Liver (tissue), 9 donors: ENCODE results near the gene ITIH5. TPM values are rescaled to one million over a fixed set of nuclear protein-coding genes. Genes with fewer than 3 reads are reported as not detected.
"Not testable (repeated sequence)": the region's sequence is repeated elsewhere in the genome, so short reads cannot be mapped to it uniquely, and the experiment has no call there.

Experiments used
- DNase-seq: peaks from one replicate; pipeline ENCODE4 v3.0.0-alpha.2; 2017; ENCODE audit warnings: low spot score
- H3K27ac ChIP-seq, 2 donors: one replicate each; pipeline ENCODE4 v1.7.0; 2013; ENCODE audit warnings: inconsistent platforms in 2 of 2, low read length in 2 of 2, control low read depth in 1 of 2, low read depth in 1 of 2, mild to moderate bottlenecking in 1 of 2
- H3K27me3 ChIP-seq, 4 donors: one replicate each; pipeline versions ENCODE4 v1.6.1 to v1.7.0; 2013; ENCODE audit warnings: low read length in 3 of 4, inconsistent platforms in 1 of 4, mild to moderate bottlenecking in 1 of 4, moderate library complexity in 1 of 4; ENCODE audit not compliant: control insufficient read depth in 4 of 4, insufficient read depth in 4 of 4
- H3K36me3 ChIP-seq, 4 donors: one replicate each; pipeline versions ENCODE4 v1.6.1 to v1.7.0; 2013; ENCODE audit warnings: low read length in 3 of 4, mild to moderate bottlenecking in 3 of 4, low read depth in 1 of 4, moderate library complexity in 1 of 4; ENCODE audit not compliant: control insufficient read depth in 4 of 4, insufficient read depth in 3 of 4
- H3K4me1 ChIP-seq, 4 donors: one replicate each; pipeline versions ENCODE4 v1.6.1 to v1.7.0; 2013; ENCODE audit warnings: low read length in 3 of 4, mild to moderate bottlenecking in 3 of 4, moderate library complexity in 1 of 4; ENCODE audit not compliant: control insufficient read depth in 4 of 4, insufficient read depth in 4 of 4
- H3K4me3 ChIP-seq, 3 donors: one replicate each; pipeline versions ENCODE4 v1.6.1 to v1.7.0; 2013; ENCODE audit warnings: low read length in 3 of 3, control low read depth in 1 of 3, low read depth in 1 of 3, mild to moderate bottlenecking in 1 of 3
- H3K9ac ChIP-seq, 2 donors: one replicate each; pipeline ENCODE4 v1.7.0; 2013; ENCODE audit warnings: low read length in 2 of 2, mild to moderate bottlenecking in 2 of 2, moderate library complexity in 2 of 2, control low read depth in 1 of 2, low read depth in 1 of 2
- H3K9me3 ChIP-seq, 4 donors: one replicate each; pipeline versions ENCODE4 v1.6.1 to v1.7.0; 2013; ENCODE audit warnings: low read length in 3 of 4; ENCODE audit not compliant: control insufficient read depth in 4 of 4
- ATF3 ChIP-seq: IDR thresholded peaks from 2 replicates; pipeline ENCODE4 v1.6.1; 2016; ENCODE audit warnings: antibody characterized with exemption
- CTCF ChIP-seq: fragments of 150-350 bp; IDR thresholded peaks from 2 replicates; pipeline ENCODE4 v1.5.1; 2017; ENCODE audit warnings: improper control_type of control experiment, low read depth, low read length; ENCODE audit not compliant: missing input control
- EGR1 ChIP-seq, 2 donors: IDR thresholded peaks; 2 replicates each; pipeline ENCODE4 v1.6.1; 2016 to 2018; ENCODE audit warnings: antibody characterized with exemption in 2 of 2, low read depth in 2 of 2
- FOXA1 ChIP-seq: IDR thresholded peaks from 2 replicates; pipeline ENCODE4 v1.6.1; 2016; ENCODE audit warnings: antibody characterized with exemption
- FOXA2 ChIP-seq: IDR thresholded peaks from 2 replicates; pipeline ENCODE4 v1.6.1; 2016; ENCODE audit warnings: antibody characterized with exemption
- GABPA ChIP-seq, 2 donors: IDR thresholded peaks in 1 of 2; conservative IDR thresholded peaks in 1 of 2; 2 replicates each; pipeline ENCODE4 v1.6.1; 2016; ENCODE audit warnings: antibody characterized with exemption in 2 of 2, mild to moderate bottlenecking in 1 of 2, moderate library complexity in 1 of 2
- HNF4A ChIP-seq, 2 donors: conservative IDR thresholded peaks; 2 replicates each; pipeline ENCODE4 v1.6.1; 2016; ENCODE audit warnings: antibody characterized with exemption in 2 of 2, mild to moderate bottlenecking in 2 of 2
- HNF4G ChIP-seq: IDR thresholded peaks from 2 replicates; pipeline ENCODE4 v1.6.1; 2016; ENCODE audit warnings: antibody characterized with exemption
- JUND ChIP-seq, 2 donors: IDR thresholded peaks; 2 replicates each; pipeline ENCODE4 v1.6.1; 2016; ENCODE audit warnings: antibody characterized with exemption in 2 of 2
- MAX ChIP-seq: IDR thresholded peaks from 2 replicates; pipeline ENCODE4 v1.6.1; 2016; ENCODE audit warnings: antibody characterized with exemption
- NR2F2 ChIP-seq: IDR thresholded peaks from 2 replicates; pipeline ENCODE4 v1.6.1; 2016; ENCODE audit warnings: antibody characterized with exemption
- RAD21 ChIP-seq, 2 donors: IDR thresholded peaks; 2 replicates each; pipeline ENCODE4 v1.6.1; 2016; ENCODE audit warnings: antibody characterized with exemption in 2 of 2, mild to moderate bottlenecking in 2 of 2
- REST ChIP-seq: IDR thresholded peaks from 2 replicates; pipeline ENCODE4 v1.6.1; 2016; ENCODE audit warnings: antibody characterized with exemption, mild to moderate bottlenecking
- RXRA ChIP-seq, 2 donors: IDR thresholded peaks; 2 replicates each; pipeline ENCODE4 v1.6.1; 2017 to 2018; ENCODE audit warnings: antibody characterized with exemption in 2 of 2, mild to moderate bottlenecking in 1 of 2
- SP1 ChIP-seq: IDR thresholded peaks from 2 replicates; pipeline ENCODE4 v1.6.1; 2018; ENCODE audit warnings: antibody characterized with exemption, mild to moderate bottlenecking
- TAF1 ChIP-seq: conservative IDR thresholded peaks from 2 replicates; pipeline ENCODE4 v1.6.1; 2016; ENCODE audit warnings: antibody characterized with exemption, mild to moderate bottlenecking
- YY1 ChIP-seq: IDR thresholded peaks from 2 replicates; pipeline ENCODE4 v1.6.1; 2016; ENCODE audit warnings: antibody characterized with exemption, mild to moderate bottlenecking
- ZBTB33 ChIP-seq: IDR thresholded peaks from 2 replicates; pipeline ENCODE4 v1.6.1; 2016; ENCODE audit warnings: antibody characterized with exemption
- WGBS: extraction: QIAGEN DNeasy Blood & Tissue Kit; methylation state at CpG from one replicate; pipeline ENCODE4 v1.1.7; 2013; 5-methylcytosine and 5-hydroxymethylcytosine counted together
- polyA plus RNA-seq, 2 donors: library from polyadenylated mRNA; stranded (reverse) in 1 of 2; unstranded in 1 of 2; fragments of 200-250 nt in 1 of 2; fragments of >200 nt in 1 of 2; fragmentation: Nextera tagmentation in 1 of 2; extraction: Ambion mirVana in 1 of 2; gene quantifications; one replicate each; pipeline versions ENCODE4 v1.2.1 to v1.2.3, GENCODE V29; 2013 to 2015
- total RNA-seq, 2 donors: library from RNA; depleted of rRNA; stranded (reverse); fragments of >200 nt; gene quantifications; one replicate each; pipeline ENCODE4 v1.2.3, GENCODE V29; 2014
- donor health status: healthy.
- donor health status: healthy.
- donor health status: healthy.
- donor health status: healthy.
- donor health status: healthy.

The ITIH5 gene
- total and polyA plus RNA-seq, 4 donors: 0.60 to 1.3 (median 0.98) TPM

GRCh38 chr10:7686351-7687171, 19.8 kb upstream of the ITIH5 start:
- no peaks in the 10 kb centered on the region for H3K9me3 ChIP-seq
- no peaks in the 10 kb centered on the region for H3K27me3 ChIP-seq
- WGBS: 65% methylated on average over 13 of the region's 13 CpGs
- H3K36me3 ChIP-seq: no peaks in the 10 kb centered on the region
- H3K4me1 ChIP-seq: peaks cover 0 to 5% (median 1%) of the 10 kb centered on the region in 4 donors
- no peak for DNase-seq
- no peak overlapping the region for H3K27ac ChIP-seq
- no peak overlapping the region for H3K4me3 ChIP-seq
- TF ChIP-seq EGR1 (IDR thresholded peaks at IDR 0.05; ENCODE audit: low read depth in 2 of 2) (no peak), FOXA2 (no peak), JUND (IDR thresholded peaks at IDR 0.05) (no peak), HNF4G (no peak), YY1 (no peak), RXRA (IDR thresholded peaks at IDR 0.05) (no peak), NR2F2 (no peak), TAF1 (no peak), MAX (no peak), FOXA1 (no peak), HNF4A (conservative IDR thresholded peaks at IDR 0.05) (no peak)
- no peak overlapping the region for H3K9ac ChIP-seq

GRCh38 chr10:7680078-7680477, 13.3 kb upstream of the ITIH5 start:
- H3K27ac ChIP-seq, H3K9me3 ChIP-seq, H3K27me3 ChIP-seq, DNase-seq, H3K9ac ChIP-seq, H3K4me1 ChIP-seq, H3K4me3 ChIP-seq, H3K36me3 ChIP-seq: not testable (repeated sequence)
- 79% methylated on average over 5 of the region's 5 CpGs for WGBS

GRCh38 chr10:7679256-7679655, 12.5 kb upstream of the ITIH5 start:
- DNase-seq: no peak
- no peaks in the 10 kb centered on the region for H3K9me3 ChIP-seq
- no peak for TF ChIP-seq RXRA (IDR thresholded peaks at IDR 0.05)
- no peak for TF ChIP-seq JUND (IDR thresholded peaks at IDR 0.05)
- TF ChIP-seq ZBTB33: no peak
- no peak for TF ChIP-seq RAD21 (IDR thresholded peaks at IDR 0.05)
- TF ChIP-seq GABPA (IDR thresholded peaks at IDR 0.05 in 1 of 2, conservative IDR thresholded peaks at IDR 0.05 in 1 of 2): no peak
- TF ChIP-seq FOXA1: no peak
- TF ChIP-seq HNF4G: no peak
- no peak for TF ChIP-seq MAX
- TF ChIP-seq SP1: no peak
- TF ChIP-seq HNF4A (conservative IDR thresholded peaks at IDR 0.05): no peak
- TF ChIP-seq REST: no peak
- no peak for TF ChIP-seq ATF3
- no peak for TF ChIP-seq YY1
- no peak for TF ChIP-seq TAF1
- TF ChIP-seq CTCF: no peak
- TF ChIP-seq FOXA2: no peak
- no peak for TF ChIP-seq NR2F2
- no peaks in the 10 kb centered on the region for H3K4me1 ChIP-seq
- WGBS: 43% methylated on average over 1 of the region's 1 CpG
- no peak overlapping the region for H3K27ac ChIP-seq
- H3K4me3 ChIP-seq: no peak overlapping the region
- peaks cover 0 to 3% (median 0%) of the 10 kb centered on the region in 4 donors for H3K27me3 ChIP-seq
- H3K9ac ChIP-seq: no peak overlapping the region
- no peaks in the 10 kb centered on the region for H3K36me3 ChIP-seq
